HG03521 (cell line): ENCODE results near the gene LMF2.
A peak's percentile ranks its signal among the peaks of the same experiment; 100 is the strongest.
"Not testable (repeated sequence)": the region's sequence is repeated elsewhere in the genome, so short reads cannot be mapped to it uniquely, and the experiment has no call there.

ENCODE experiments used
- ATAC-seq: cut with Tn5 transposase; IDR thresholded peaks from one replicate; pipeline ENCODE4 v1.9.1; 2021; ENCODE audit warnings: mild to moderate bottlenecking, moderate library complexity; ENCODE audit not compliant: unreplicated experiment

LMF2 gene

DNA sequence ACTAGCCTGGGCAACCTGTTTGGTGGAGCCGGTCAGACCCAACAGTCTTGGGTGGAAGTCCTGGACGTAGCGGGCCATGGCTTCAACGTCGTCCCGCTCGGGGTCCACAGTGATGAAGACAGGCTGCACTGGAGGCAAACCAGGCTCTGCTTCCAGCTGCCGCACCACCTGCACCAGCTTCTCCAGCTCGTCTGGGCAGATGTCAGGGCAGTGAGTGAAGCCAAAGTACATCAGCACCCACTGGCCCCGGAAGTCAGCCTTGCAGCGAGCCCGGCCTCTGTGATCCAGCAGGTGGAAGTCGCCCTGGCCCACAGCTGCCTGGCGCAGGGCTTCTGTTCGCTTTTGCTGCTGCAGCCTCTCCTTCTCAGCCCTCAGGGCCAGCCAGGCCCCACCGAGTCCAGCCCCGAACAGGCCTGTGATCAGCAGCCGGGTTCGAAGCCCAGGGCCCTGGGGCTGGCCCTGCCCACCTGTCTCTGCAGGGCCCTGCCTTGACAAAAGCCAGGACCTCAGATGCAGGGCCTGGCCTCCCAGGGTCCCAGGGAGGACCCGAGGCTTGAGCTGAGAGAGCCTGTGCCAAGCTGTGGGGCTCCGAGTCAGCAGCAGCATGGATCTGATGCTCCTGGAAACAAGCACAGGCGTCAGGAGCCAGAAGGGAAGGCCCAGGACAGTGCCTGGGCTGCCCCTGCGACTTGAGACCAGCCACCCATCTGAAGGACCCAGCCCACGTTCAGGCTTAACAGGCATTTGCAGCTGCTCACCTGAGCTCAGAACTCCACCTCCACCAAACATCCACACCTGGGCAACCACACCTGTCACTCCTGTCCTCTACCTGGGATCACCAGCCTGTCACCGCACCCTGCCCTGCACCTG lies 16.5 kb upstream of the LMF2 start:
- no peak for ATAC-seq

DNA sequence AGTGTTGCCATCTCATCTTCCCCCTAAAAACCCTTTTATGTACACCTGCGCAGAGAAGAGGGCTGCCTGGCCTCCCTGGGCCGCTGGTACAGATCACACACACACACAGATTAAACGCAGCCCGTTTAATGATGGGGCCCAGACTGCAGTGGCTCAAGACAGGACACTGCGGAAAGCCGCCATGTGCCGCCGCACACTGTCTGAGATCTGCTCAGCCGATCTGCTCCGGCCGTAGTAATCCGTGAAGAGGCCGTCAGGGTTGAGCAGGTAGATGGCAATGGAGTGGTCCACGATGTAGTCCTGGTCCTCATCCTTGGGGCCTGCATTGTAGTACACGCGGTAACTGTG lies 15.9 kb upstream of the LMF2 start:
- no peak for ATAC-seq

DNA sequence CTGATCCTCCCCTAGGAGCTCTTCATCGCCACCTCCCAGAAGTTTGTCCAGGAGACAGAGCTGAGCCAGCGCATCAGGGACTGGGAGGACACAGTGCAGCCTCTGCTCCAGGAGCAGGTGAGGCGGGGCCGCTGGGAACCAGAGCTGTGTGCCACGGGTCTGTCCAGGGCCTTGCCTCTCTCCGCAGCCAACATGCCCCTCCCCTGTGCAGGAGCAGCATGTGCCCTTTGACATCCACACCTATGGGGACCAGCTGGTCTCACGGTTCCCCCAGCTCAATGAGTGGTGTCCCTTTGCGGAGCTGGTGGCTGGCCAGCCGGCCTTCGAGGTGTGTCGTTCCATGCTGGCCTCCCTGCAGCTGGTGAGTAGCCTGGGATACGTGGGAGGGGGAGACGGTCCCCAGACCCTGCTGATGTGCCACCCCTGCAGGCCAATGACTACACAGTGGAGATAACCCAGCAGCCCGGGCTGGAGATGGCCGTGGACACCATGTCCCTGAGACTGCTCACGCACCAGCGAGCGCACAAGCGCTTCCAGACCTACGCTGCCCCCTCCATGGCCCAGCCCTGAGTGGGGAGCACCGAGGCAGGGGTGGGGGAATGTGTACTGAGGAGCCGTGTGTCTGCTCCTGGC lies 15.4 kb upstream of the LMF2 start:
- no peak for ATAC-seq

DNA sequence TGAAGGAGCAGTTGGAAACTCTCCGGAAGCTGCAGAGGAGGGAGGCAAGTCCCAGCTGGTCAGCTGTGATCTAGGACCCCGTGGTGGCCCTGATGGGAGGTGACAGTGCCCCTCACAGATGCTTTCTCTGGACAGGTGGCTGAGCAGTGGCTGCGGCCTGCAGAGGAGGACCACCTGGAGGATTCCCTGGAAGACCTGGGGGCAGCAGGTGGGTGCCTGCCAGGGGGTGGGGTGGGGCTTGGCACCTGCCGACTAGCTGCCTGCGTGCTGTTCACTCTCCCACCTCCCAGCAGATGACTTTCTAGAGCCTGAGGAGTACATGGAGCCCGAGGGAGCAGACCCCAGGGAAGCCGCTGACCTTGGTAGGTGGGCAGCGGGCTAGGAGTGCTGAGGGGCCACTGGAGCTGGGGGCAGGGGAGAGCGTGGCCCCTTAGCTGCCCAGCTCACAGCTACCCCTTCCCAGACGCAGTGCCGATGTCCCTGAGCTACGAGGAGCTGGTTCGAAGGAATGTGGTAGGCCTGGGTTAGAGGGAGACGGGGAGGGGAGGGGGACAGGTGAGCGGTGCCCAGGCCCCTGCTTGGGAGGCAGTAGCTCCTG lies 14.8 kb upstream of the LMF2 start:
- no peak for ATAC-seq

DNA sequence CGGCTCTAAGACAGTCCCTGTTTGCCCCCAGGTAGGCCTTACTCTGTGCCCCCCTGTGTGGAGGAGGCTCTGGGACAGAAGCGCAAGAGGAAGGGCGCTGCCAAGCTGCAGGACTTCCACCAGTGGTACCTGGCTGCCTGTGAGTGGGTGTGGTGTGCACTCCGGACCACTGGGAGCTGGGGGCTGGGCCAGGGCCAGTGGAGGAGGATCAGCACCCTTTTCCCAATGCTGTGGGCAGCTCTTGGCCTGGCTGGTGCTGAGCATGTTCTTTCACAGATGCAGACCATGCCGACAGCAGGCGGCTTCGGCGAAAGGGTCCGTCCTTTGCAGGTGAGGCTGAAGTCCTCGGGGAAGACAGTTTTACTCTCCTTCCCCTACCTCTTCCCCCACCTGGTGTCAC lies 14.2 kb upstream of the LMF2 start:
- no peak for ATAC-seq

DNA sequence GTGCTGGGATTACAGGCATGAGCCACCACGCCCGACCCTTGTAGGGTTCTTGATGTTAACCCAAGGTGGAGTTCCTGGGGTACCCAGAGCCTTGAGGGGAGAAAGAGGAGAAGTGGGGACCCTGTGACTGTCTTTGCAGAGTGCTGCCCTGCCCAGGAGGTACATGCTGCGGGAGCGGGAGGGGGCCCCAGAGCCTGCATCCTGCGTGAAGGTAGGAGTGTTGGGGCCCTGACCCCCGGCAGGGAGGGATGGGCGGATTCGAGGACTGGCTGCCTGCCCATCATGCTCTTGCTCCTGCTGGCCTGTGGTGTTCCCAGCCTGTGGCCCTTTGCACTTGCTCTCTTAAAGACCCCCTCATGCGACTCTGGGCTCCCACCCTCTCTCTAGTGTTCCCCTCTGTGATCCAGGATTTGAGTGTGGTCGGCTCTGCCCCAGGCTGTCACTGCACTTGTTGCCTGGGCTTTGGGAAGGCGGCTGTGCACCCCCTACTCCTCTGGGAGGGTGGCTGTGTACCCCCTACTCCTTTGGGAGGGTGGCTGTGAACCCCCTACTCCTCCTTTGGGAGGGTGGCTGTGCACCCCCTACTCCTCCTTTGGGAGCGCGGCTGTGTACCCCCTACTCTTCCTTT lies 13.4 kb upstream of the LMF2 start:
- ATAC-seq: no peak

DNA sequence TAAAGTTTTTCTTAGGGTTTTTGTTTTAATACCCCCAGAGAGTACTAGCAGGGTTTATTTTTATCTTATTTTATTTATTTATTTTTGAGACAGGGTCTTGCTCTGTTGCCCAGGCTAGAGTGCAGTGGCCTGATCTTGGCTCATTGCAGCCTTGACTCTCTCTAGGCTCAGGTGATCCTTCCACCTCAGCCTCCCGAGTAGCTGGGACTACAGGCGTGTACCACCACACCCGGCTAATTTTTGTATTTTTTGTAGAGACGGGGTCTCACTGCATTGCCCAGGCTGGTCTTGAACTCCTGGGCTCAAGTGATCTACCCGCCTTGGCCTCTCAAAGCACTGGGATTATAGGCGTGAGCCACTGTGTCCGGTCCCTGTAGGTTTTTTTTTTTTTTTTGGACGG lies 12.7 kb upstream of the LMF2 start:
- ATAC-seq: not testable (repeated sequence)

DNA sequence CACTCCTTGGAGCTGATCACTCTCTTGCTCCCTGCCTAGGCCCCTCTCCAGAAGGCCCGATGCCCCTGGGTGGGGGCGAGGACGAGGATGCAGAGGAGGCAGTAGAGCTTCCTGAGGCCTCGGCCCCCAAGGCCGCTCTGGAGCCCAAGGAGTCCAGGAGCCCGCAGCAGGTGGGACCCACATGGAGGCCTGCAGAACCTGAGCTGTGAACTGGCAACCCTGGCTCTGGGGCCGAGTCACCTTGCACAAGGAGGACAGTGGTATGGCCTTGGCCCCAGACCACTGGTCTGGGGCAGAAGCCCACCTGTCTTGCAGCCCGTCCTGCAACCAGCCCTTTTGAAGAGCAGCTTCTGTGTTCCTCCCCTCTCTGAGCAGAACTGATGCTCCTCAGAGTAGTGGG lies 11.6 kb upstream of the LMF2 start:
- ATAC-seq: no peak

DNA sequence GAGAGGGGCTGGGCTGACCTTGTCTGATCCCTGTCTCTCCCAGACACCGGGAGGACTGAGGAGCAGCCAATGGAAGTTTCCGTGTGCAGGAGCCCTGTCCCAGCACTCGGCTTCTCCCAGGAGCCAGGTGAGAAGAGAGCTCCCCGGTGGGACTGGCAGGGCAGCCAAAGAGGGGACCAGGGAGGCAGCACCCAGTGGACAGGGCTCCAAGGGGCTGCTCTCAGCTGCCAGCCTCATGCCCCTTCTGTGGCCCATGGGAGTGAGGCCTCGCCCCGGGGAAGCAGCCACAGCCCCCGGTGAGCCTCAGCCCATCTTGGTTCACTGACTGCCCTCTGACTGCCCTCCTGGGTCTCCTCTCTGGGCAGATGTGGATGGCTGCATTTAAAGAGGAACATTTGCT lies 11.1 kb upstream of the LMF2 start:
- no peak for ATAC-seq

DNA sequence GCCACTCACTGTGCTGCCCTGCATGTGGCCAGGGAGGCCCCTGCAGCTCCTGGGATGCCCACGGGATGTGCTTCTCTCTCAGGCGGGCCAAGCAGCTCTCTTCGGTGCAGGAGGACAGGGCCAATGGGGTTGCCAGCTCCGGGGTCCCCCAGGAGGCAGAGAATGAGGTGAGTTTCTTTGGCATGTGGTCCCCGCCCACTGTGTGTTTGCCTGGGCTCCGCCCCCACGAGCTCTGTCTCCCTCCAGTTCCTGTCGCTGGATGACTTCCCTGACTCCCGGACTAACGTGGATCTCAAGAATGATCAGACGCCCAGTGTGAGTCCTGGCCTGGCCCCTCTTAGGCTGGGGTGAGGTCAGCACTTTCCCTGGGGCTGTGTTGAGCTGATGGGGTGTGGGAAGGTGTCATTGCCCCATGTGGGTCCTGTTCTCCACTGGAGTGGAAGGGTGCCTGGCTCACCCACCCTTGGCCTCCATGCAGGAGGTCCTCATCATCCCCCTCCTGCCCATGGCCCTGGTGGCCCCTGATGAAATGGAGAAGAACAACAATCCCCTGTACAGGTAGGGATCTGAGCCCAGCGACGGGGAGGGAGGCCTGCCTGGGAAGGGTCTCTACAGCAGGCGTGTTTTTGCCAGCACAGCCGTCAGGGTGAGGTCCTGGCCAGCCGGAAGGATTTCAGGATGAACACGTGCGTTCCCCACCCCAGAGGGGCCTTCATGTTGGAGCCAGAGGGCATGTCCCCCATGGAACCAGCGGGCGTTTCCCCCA lies 10.2 kb upstream of the LMF2 start:
- no peak for ATAC-seq

DNA sequence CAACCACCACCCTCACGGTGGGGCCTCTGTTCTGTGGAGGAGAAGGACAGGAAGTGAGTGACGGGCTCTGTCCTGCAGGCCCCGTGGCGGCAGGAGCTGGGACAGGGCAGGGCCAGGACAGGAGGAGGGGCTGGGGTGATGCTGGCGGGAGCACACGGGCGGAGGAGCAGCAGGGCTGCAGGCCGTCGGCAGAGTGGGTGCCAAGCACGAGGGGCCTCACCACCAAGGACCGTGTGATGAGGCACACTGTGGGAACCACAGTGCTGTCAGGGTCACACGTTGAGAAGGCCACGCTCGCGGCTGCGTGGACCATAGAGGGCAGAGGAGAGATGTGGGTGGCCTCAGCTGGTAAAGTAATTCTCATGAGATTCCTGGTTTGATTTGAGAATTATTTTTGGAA lies 9.4 kb upstream of the LMF2 start:
- ATAC-seq: no peak

DNA sequence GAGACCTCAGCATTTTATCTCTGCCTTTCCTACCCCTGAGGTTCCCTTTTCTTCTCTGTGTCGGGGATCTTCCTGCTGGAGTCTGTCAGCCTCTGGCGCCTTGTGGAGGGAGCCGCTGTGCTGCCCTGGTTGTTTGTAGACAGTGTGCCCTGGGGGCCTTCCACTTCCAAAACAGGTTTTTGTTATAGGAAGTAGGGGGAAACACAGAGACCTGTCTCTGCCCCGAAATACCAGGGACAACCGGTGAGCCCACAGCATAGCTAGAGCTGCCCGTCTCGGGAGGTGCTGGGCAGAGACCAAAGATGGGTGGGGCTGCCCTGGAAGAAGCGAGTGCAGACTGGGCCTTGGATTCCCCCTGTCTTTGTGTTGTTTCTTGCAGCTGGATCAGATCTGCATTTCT lies 8.6 kb upstream of the LMF2 start:
- no peak for ATAC-seq

DNA sequence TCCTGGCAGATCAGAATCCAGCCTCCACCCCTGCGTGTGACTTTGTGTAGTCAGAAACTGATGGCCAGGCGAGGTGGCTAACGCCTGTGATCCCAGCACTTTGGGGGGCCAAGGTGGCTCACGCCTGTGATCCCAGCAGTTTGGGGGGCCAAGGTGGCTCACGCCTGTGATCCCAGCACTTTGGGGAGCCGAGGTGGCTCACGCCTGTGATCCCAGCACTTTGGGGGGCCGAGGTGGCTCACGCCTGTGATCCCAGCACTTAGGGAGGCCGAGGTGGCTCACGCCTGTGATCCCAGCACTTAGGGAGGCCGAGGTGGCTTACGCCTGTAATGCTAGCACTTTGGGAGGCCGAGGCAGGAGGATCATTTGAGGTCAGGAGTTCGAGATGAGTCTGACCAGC lies 5.7 kb upstream of the LMF2 start:
- ATAC-seq: no peak

DNA sequence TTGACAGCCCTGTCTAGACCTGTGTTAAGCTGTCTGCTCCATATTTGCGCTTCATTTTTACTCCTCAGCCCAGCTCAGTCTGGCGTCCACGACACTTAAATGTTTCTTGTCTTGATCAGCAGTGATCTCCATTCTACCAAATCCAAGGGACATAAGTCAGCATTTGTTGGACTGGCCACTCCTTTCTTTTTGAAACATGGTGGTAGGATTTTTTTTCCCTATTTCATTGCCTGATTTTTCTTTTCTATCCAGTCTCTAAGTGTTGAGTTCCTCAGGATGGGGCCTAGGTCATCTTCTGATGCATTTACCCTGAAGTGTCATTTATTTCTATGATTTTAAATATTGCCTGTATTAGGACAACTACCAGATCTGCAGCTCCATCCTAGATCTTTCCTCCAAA lies 1.4 kb upstream of the LMF2 start:
- no peak for ATAC-seq

DNA sequence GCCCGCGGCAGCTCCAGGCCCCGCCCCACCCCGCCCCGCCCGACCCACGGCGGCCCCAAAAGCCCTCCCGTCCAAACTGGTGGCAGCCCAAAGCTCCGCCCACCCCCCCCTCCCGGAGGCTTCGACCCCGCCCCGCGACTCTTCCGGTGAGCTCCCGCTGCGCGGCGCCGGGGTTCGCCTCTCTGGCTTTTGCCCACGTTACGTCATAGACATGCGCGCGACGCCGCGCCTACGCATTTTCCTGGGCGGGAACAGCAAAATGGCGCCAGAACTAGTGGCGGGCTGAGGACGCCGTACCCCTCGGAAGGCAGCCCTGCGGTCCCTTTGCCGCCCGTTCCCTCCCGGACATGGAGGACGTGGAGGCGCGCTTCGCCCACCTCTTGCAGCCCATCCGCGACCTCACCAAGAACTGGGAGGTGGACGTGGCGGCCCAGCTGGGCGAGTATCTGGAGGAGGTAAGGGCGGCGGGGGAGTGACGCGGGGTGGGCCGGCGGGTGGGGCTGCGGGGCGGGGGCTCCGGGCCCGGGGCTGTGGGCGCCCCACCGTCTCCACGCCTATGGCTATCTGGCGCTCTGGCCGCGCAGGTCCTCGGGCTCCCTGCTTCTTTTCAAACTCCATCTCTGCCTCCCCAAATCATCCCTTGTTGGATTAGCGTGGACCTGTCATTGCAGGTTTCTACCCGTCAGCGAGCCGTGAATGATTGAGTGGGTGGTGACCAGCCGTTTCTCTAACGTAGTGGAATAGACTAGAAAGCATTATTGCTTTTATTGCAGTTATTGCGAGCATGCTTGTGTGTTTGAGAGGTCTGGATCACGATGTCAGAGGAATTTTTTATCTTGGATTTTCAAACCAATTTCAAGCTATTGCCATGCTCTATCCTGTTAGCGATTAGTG lies 736 bp upstream of the LMF2 start, which contains the start of gene NCAPH2:
TSS of gene NCAPH2 (plus strand) at position 234 of the 894 bp plus-strand sequence. CDS start at position 348, 114 bp downstream.
- peak; percentile 67 for ATAC-seq

DNA sequence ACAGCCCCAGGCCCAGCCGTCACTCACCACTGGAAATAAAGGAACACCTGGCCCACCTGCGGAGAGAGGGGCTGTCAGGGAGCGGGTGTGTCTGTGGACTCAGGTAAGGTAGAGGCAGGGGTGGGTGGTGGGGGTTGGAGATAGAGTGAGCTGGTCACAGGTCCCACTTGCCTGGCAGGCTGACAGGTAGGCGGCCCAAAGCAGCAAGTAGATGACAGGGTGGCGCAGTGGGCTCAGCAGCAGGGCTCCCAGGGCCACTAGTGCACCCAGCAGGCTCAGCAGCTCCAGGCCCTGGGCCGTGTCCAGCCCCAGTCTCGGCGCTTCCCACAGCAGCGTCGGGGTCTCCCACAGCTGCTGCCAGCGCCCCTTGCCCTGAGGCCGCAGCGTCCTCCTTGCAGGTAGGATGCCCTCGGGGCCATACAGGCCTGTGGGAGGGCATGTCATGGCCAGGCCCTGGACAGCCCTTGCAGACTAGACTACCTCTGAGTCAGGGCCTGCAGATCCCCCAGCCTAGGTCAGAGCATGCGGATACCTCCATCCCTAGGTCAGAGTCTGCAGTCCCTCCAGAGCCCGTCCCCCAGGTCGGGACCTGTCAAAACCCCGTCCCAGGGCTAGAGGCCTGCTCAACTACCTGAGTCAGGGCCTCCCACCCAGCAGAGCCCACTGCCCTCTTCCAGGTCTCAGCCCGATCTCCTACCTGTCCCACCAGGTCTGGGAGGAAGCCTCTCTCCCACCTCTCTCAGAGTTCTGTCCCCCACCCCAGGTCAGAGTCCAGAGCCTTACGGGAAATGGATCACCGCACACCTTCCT lies 686 bp downstream of the LMF2 start:
- ATAC-seq: peak; percentile 3

DNA sequence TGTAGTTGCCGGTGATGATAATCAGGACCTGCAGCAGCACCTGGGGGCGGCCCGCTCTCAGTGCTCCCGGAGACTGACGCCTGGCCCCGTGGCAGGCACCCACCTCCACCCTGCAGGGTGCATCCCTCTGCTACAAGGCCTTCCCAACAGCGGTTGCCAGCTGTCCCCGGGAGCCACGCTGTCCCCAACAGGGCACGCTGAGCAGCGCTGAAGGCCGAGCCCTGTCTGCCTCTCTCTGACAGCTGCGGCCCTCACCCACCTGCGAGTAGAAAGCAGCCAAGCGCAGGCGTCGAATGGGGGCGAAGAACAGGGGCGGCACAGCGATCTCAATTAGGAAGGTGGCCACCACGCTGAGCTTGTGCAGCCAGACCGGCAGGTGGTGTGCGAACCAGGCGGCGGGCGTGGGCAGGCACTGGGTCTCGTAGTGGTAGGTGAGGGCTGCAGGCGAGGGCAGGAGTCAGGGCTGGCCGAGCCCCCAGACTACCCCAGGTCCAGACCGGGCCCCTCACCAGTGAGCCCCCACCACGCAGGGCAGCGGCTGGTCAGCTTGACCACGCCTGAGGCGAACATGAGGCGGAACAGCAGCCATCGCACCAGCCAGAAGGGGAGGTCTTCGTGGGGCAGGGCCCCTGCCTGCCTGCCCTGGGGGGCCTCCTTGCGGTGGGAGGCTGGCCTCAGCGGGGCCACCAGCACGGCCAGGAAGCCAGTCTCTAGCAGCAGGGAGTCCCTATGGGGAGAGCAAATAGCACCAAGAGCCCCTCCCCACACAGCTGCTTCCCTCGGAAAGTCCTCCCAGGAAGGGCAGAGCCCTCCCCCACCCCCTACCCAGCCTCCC lies 1.5 kb downstream of the LMF2 start:
- ATAC-seq: no peak

DNA sequence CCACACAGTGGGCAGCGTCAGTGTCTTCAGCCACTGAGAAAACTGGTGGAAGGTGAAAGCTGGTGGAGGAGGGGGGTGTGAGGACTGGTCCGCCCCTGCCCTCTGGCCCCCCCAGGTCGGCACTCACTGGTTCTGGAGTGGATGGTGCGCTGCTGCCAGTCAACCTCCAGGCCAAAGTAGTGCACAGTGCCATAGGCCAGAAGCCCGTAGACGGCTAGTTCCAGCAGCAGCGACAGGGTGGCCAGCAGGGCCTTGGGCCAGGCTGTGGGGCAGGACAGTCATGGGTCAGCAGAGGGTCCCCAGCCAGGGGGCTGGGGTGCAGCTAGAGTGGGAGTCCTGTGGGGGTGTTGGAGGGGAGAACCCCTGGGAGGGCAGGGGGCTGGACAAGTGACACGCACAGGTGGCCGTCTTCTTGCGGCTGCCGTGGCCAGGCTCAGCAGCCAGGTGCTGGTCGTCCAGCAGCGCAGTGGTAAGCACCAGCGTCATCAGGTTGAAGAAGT lies 2.2 kb downstream of the LMF2 start:
- no peak for ATAC-seq
